Subcutaneous adipose tissue (tissue), 4 donors: ENCODE data around the gene DGCR2. TPM values are rescaled to one million over a fixed set of nuclear protein-coding genes. Genes with fewer than 3 reads are reported as not detected.

ENCODE experiments used
- total RNA-seq, 4 donors: library from RNA; depleted of rRNA; stranded (reverse); fragments of >200 nt; gene quantifications; one replicate each; pipeline ENCODE4 v1.1.0, GENCODE V29; 2016
- TF ChIP-seq, protein P1 (sequence below): fragments of 450-650 bp; IDR thresholded peaks from one replicate; pipeline ENCODE4 v1.5.1; 2016; ENCODE audit warnings: low read depth, mild to moderate bottlenecking, control low read depth, antibody characterized with exemption, moderate library complexity

DGCR2 gene
- total RNA-seq, 4 donors from 2014 or later: 22.3 to 47.1 (median 30.5) TPM

DNA sequence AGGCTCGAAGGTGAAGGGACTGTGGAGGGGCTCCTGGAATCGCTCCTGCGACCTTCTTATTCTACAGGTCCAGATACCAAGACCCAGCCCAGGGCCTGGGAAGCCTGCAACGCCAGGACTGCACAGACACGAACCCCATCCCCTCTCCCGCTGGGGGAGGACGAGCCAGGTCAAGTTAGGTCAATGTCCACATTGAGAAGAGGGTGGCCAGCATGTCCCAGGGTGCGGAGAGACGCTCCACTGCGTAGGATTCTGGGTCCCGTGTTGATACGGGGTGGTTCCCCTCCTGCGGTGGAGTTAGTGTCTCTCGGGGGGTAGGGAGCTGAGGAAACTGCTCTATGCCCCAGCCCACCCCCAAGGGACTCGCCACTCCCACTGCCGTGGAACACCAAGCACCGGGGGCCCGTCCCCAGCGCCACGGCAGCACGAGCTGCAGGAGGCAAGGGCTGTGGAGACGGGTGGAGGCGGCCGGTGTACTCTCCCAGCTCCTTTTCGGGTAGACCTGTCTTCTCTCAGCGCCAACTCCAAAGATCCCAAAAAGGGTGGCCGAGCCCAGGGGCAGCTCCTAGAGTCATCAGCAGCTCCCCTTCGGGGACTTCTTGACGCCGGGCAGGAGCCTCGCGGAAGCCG is 26.3 kb upstream of the DGCR2 start:
- TF ChIP-seq, protein P1, sequence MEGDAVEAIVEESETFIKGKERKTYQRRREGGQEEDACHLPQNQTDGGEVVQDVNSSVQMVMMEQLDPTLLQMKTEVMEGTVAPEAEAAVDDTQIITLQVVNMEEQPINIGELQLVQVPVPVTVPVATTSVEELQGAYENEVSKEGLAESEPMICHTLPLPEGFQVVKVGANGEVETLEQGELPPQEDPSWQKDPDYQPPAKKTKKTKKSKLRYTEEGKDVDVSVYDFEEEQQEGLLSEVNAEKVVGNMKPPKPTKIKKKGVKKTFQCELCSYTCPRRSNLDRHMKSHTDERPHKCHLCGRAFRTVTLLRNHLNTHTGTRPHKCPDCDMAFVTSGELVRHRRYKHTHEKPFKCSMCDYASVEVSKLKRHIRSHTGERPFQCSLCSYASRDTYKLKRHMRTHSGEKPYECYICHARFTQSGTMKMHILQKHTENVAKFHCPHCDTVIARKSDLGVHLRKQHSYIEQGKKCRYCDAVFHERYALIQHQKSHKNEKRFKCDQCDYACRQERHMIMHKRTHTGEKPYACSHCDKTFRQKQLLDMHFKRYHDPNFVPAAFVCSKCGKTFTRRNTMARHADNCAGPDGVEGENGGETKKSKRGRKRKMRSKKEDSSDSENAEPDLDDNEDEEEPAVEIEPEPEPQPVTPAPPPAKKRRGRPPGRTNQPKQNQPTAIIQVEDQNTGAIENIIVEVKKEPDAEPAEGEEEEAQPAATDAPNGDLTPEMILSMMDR: no peak

DNA sequence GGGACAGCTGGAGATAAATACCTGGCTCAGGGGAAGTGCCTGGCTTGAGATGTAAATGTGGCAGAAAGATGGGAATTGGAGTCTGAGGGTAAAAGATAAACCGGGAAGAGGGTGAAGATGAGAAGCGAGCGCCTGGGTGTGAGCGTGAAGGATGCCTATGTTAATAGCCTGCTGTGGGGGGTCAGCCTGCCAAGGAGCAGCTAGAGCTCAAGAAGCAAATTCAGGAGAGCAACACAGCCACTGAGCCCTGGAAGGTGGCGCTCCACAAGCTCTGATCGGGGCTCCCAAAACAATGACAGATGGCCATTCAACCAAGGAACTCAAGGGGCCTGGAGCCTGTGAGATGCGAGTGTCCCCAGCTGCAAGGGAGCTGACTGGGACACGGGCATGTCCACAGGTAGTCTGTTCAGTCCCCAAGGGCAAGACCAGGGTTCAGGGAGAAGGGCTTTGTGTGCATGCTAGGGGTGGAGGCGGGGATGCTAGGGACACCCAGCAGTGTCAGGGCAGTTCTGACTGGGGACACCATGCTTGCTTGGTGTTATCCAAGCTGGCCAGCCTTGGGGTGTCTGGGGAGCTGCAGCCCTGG is 25.1 kb upstream of the DGCR2 start:
- TF ChIP-seq, protein P1: no peak

DNA sequence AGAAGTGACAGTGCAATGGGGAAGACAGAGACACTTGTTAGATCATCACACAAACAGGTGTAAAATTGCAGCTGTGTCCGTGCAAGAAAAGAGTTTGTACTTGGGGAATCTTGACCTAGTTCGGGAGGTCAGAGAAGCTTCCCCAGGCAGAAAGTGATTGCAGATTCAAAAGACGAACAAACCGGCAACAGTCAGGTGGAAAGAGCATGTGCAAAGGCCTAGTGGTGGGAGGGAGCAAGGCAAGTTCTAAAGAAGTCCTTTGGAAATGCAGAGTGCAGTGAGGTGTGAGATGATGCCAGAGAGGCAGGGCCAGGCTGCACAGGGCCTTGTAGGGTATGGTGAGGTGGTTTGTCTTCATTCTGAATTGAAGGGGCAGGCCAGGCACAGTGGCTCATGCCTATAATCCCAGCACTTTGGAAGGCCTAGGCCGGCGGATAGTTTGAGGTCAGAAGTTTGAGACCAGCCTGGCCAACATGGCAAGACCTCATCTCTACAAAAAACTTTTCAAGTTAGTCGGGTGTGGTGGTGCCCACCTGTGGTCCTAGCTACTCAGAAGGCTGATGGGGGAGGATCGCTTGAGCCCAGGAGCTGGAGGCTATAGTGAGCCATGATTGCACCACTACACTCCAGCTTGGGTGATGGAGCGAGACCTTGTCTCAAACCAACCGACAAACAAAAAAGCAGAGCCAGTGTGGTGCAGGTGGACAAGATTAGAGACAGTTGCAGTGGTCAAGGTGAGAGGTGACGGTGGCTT is 24.2 kb upstream of the DGCR2 start:
- TF ChIP-seq, protein P1: no peak

DNA sequence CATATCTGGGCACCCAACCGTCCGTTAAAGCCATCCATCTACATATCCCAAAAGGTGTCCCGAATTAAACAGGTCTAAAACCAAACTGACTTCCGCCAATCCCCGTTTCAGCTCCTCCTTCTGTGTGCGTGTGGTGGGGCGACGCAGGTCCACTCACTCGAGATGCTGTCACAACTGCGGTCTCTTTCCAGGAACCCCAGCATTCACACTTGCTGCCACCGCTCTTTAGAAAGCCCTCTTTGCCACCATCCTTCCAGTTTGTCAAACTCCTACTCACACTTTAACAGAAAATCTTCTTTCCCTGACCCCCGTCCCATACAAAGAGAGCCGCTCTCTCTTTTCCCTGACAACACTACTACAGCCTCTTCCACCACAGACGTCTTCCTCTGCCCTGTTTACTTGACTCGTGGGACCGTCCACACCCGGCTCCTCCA is 21.8 kb upstream of the DGCR2 start:
- TF ChIP-seq, protein P1: no peak

DNA sequence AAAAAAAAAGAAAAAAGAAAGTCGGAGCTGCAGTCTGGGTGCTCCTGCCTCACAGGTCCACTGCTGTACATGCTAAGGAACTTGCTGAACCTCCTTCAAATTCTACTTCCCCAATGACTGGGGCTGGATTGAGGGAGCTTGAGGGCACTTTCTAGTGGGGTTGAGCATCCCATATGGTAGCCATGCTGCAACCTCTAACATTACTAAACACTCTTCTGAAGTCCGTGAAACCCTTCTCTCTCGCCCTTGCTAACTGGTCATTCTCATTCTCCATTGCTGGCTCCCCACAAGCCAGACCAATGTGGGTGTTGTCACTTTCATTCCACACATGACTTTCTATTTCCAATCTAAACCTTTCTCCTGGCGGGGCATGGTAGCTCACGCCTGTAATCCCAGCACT is 21.0 kb upstream of the DGCR2 start:
- TF ChIP-seq, protein P1: no peak

DNA sequence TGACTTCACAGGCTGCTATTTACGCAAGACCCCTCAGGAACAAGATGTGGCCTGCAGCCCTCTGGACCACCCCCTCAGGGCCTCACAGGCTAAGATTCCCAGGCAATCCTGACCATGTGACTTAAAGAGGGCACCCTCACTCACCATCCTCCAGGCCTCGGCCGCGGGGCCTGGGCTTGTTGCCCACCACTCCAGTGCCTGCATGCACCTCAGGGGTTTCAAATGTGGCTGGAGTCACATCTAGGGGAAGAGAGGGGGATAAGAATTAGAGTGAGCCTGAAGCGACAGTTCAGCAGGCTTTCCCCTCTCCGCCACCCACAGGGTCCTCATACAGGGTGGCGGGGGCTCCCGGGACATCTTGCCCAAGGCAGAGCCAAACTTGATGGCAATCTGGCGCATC is 20.2 kb upstream of the DGCR2 start:
- TF ChIP-seq, protein P1: no peak

DNA sequence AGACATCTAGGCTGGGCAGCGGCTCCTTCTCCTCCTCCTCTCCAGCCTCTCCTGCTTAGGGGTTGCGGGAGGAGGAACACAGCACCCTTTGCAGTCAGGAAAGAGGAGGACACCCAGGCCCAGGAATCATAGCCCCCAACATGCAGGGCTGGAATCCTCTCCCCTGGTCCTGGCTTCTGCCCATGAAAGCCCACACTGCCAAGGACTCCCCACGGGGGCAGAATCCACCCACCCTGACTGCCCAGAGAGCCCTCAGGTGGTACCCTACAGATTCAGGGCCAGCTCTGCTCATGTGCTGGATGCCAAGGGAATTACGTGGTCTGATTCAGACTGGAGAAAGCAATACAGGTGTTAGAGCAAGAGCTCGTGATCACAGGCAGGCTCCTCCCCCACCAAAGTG is 17.8 kb upstream of the DGCR2 start:
- TF ChIP-seq, protein P1: no peak
